Measurements from ENCODE around the gene PARN.

Gene PARN

DNA sequence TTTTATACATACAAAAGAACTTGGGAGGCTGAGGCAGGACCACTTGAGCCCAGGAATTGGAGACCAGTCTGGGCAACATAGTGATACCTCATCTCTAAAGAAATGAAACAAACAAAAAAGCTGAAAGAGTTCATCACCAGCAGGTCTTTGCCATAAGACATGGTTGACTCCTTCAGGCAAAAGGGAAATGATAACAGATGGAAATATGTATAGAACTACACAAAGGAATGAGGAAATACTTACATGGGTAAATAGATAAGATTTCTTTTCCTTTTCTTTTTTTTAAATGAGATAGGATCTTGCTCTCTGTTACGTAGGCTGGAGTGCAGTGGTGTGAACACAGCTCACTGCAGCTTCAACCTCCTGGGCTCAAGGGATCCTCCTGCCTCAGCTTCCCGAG lies 165.3 kb downstream of the PARN start:
- Histone ChIP-seq H3K4me1 (ENCODE audit: control insufficient read depth, insufficient read depth, low read length) (no peaks in the 10 kb centered on the region), H3K36me3 (ENCODE audit: control insufficient read depth, insufficient read depth, low read length) (no peaks in the 10 kb centered on the region), H3K4me3 (ENCODE audit: low read length) (no peak overlapping the region), H3K9me3 (ENCODE audit: control insufficient read depth, low read length) (no peaks in the 10 kb centered on the region), H3K27me3 (ENCODE audit: control insufficient read depth, insufficient read depth, low read length) (no peaks in the 10 kb centered on the region), H3K9ac (ENCODE audit: low read length) (no peak overlapping the region)

DNA sequence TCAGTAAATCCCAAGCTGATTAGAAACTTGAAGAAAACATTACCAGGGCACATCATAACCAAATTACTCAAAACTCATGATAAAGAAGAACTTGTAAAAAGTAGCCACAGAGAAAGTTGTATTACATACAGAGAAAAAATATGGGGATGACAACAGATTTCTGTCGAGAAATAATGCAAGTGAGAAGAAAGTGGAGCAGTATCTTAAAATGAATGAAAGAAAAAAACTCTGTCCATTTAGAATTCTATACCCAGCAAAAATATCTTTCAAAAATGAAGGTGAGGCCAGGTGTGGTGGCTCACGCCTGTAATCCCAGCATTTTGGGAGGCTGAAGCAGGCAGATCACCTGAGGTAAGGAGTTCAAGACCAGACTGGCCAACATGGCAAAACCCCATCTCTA lies 165.9 kb downstream of the PARN start:
- Histone ChIP-seq H3K9me3 (ENCODE audit: control insufficient read depth, low read length) (no peaks in the 10 kb centered on the region), H3K4me3 (ENCODE audit: low read length) (no peak overlapping the region), H3K27me3 (ENCODE audit: control insufficient read depth, insufficient read depth, low read length) (no peaks in the 10 kb centered on the region), H3K4me1 (ENCODE audit: control insufficient read depth, insufficient read depth, low read length) (no peaks in the 10 kb centered on the region), H3K36me3 (ENCODE audit: control insufficient read depth, insufficient read depth, low read length) (no peaks in the 10 kb centered on the region), H3K9ac (ENCODE audit: low read length) (no peak overlapping the region)

DNA sequence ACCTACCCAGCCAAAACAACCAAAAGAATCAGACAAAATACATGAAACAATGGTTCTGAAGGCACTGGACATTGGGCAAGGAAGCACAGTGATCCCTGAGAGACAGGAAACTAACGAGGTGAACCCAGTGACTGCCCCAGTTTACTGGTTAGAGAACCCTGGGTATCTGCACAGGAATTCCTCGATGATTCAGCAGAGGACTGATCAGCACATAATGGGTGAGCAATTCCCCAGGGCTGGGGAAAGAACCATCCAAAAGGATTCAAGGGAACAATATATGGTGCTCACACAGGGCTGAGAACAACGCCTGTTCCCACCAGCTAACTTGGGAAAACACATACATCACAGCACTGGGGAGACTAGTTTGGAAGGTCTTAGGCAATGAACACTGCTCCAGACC lies 167.2 kb downstream of the PARN start:
- H3K9ac ChIP-seq (ENCODE audit: low read length): no peak overlapping the region
- H3K4me1 ChIP-seq (ENCODE audit: control insufficient read depth, insufficient read depth, low read length): no peaks in the 10 kb centered on the region
- H3K9me3 ChIP-seq (ENCODE audit: control insufficient read depth, low read length): no peaks in the 10 kb centered on the region
- H3K4me3 ChIP-seq (ENCODE audit: low read length): no peak overlapping the region
- H3K36me3 ChIP-seq (ENCODE audit: control insufficient read depth, insufficient read depth, low read length): no peaks in the 10 kb centered on the region
- H3K27me3 ChIP-seq (ENCODE audit: control insufficient read depth, insufficient read depth, low read length): no peaks in the 10 kb centered on the region

DNA sequence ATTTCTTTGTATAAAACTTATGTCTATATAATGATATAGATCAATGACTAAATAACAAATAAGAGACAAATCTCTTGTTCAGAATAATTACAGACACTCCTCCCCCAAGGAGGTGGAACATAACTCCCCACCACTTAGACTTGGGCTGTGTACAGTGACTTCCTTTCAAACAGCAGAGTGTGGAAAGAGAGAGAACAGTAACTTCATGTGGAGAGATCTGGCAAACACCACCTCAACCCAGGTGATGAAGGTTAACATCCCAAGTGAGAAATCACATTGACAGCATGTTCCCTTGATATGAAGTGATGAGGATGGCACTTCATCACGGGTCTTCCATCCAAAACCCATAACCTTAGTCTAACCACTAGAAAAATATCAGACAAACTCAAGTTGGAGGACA lies 169.3 kb downstream of the PARN start:
- H3K4me3 ChIP-seq (ENCODE audit: low read length): no peak overlapping the region
- H3K9me3 ChIP-seq (ENCODE audit: control insufficient read depth, low read length): no peaks in the 10 kb centered on the region
- H3K4me1 ChIP-seq (ENCODE audit: control insufficient read depth, insufficient read depth, low read length): no peaks in the 10 kb centered on the region
- H3K27me3 ChIP-seq (ENCODE audit: control insufficient read depth, insufficient read depth, low read length): no peaks in the 10 kb centered on the region
- no peak overlapping the region for H3K9ac ChIP-seq (ENCODE audit: low read length)
- H3K36me3 ChIP-seq (ENCODE audit: control insufficient read depth, insufficient read depth, low read length): no peaks in the 10 kb centered on the region

DNA sequence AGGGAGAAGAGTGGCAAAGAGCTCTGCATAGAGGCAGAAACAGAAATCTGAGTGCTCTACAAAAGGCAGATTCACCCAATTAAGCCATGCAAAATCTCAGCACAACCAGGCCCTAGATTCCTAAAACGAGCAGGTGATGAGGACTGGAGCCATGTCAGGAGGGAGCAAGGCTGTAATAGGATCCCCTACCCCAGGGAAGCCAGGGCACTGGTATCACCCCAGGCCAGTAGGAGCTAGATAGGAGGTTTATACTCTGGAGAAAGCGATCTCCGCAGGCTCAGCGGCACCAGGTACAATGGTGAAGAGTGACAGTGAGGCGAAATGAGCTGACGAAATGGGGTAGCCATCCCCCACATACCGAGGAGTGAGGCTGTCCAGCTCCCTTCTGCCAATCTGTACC lies 171.5 kb downstream of the PARN start:
- no peaks in the 10 kb centered on the region for H3K27me3 ChIP-seq (ENCODE audit: control insufficient read depth, insufficient read depth, low read length)
- H3K36me3 ChIP-seq (ENCODE audit: control insufficient read depth, insufficient read depth, low read length): no peaks in the 10 kb centered on the region
- no peaks in the 10 kb centered on the region for H3K9me3 ChIP-seq (ENCODE audit: control insufficient read depth, low read length)
- no peaks in the 10 kb centered on the region for H3K4me1 ChIP-seq (ENCODE audit: control insufficient read depth, insufficient read depth, low read length)
- no peak overlapping the region for H3K4me3 ChIP-seq (ENCODE audit: low read length)
- H3K9ac ChIP-seq (ENCODE audit: low read length): no peak overlapping the region

DNA sequence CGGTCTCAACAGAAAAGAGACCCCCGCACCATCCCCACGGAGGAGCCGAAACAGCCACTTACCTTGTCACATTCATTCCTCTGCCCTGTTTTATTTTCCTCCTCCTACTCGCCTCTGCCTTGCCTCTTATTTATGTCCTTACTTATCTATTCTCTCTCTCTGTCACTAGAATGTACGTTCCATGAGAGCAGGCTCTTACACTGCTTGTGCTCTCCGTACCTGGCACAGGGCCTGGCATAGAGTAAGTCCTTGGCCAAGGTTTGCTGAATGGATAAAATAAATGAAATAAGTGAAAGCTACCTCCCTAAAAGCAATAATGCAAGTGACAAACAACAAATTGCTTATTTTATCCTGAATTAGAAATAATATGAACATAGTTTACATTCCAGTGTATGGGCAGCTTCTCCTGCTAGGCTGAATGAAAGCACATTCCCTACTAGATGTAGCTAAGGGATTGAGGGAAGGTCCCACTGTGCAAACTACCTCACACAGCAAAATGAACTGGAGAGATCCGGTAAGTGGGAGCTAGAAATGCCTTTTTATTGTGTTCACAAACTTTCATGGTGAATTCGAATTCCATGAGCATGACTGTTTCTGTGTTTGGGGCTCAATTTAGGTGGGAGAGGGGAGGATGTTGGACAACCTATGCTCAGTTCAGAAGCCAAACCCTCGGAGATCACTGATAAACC lies 173.1 kb downstream of the PARN start:
- Histone ChIP-seq H3K9me3 (ENCODE audit: control insufficient read depth, low read length) (no peaks in the 10 kb centered on the region), H3K36me3 (ENCODE audit: control insufficient read depth, insufficient read depth, low read length) (no peaks in the 10 kb centered on the region), H3K4me3 (ENCODE audit: low read length) (no peak overlapping the region), H3K4me1 (ENCODE audit: control insufficient read depth, insufficient read depth, low read length) (no peaks in the 10 kb centered on the region), H3K27me3 (ENCODE audit: control insufficient read depth, insufficient read depth, low read length) (no peaks in the 10 kb centered on the region), H3K9ac (ENCODE audit: low read length) (no peak overlapping the region)

DNA sequence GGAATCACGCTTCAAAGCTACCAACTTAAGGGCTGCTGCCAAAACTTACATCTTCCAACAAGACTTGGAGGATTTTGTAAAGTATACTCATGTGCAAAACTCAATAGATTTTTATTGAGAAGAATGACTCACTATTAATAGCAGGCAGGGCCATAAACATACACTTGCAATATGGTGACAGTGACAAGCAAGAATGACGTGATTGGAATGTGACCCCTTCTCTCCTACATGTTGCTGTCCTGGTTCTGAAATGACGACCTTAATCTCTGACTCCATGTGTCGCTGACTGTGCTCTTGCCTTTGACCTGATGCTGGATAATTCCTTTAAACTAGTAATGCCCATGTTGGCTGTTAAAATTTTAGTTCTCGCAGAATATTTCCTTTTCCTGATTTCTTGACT lies 174.5 kb downstream of the PARN start:
- no peak overlapping the region for H3K4me3 ChIP-seq (ENCODE audit: low read length)
- H3K36me3 ChIP-seq (ENCODE audit: control insufficient read depth, insufficient read depth, low read length): no peaks in the 10 kb centered on the region
- no peaks in the 10 kb centered on the region for H3K4me1 ChIP-seq (ENCODE audit: control insufficient read depth, insufficient read depth, low read length)
- H3K27me3 ChIP-seq (ENCODE audit: control insufficient read depth, insufficient read depth, low read length): no peaks in the 10 kb centered on the region
- no peak overlapping the region for H3K9ac ChIP-seq (ENCODE audit: low read length)
- H3K9me3 ChIP-seq (ENCODE audit: control insufficient read depth, low read length): no peaks in the 10 kb centered on the region

DNA sequence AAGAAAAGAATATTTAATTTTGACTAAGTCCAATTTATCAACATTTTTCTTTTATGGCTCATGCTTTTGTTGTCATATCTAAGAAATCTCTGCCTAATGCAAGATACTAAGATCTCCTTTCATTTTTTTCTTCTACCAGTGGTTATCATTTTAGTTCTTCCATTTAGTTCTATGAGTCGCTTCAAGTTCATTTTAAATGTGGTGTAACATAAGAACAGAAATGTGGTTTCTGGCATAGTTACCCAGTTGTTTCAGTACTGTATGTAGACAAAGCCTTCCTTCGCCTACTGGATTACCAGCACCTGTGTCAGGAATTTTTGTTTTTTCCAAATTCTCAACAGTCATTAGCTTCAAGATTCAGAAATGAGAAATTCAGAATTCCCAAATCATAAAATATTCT lies 175.7 kb downstream of the PARN start:
- Histone ChIP-seq H3K9me3 (ENCODE audit: control insufficient read depth, low read length) (no peaks in the 10 kb centered on the region), H3K9ac (ENCODE audit: low read length) (no peak overlapping the region), H3K36me3 (ENCODE audit: control insufficient read depth, insufficient read depth, low read length) (no peaks in the 10 kb centered on the region), H3K27me3 (ENCODE audit: control insufficient read depth, insufficient read depth, low read length) (no peaks in the 10 kb centered on the region), H3K4me1 (ENCODE audit: control insufficient read depth, insufficient read depth, low read length) (no peaks in the 10 kb centered on the region), H3K4me3 (ENCODE audit: low read length) (no peak overlapping the region)

DNA sequence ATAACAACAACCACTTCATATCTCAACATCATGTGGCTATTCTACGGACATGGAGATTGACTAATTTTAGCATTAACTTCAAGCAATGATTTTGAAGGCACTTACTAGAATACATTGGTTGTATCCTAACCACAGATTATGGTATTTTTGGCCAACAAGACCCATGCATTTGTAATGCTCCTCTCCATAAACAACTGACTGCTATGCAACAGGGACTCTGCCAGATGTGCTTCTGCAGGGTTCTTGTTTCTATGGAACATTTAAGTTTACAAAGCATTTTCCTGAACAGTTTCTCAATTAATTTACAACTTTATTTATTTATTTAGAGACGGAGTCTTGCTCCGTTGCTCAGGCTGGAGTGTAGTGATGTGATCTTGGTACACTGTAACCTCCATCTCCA lies 178.0 kb downstream of the PARN start:
- no peaks in the 10 kb centered on the region for H3K27me3 ChIP-seq (ENCODE audit: control insufficient read depth, insufficient read depth, low read length)
- no peaks in the 10 kb centered on the region for H3K9me3 ChIP-seq (ENCODE audit: control insufficient read depth, low read length)
- no peak overlapping the region for H3K9ac ChIP-seq (ENCODE audit: low read length)
- no peak overlapping the region for H3K4me3 ChIP-seq (ENCODE audit: low read length)
- no peaks in the 10 kb centered on the region for H3K36me3 ChIP-seq (ENCODE audit: control insufficient read depth, insufficient read depth, low read length)
- H3K4me1 ChIP-seq (ENCODE audit: control insufficient read depth, insufficient read depth, low read length): no peaks in the 10 kb centered on the region

DNA sequence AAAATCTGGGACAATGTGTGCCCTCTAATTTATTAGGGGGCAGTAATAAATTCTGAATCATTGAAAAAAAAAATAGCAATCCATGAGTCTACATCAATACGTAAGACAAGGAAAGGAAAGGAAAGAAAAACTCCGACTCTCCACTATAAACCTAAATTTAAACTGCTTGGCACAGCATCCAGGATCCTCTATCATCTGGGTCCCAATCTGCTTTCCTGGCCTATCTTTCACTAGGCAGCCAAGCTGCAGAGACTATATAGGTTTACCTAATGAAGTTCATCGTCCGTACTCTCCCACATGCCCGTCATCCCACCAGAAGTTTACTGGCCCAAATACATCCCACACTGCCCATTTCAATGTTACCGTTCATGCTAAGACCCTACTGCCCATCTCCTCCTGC lies 179.2 kb downstream of the PARN start:
- Histone ChIP-seq H3K27me3 (ENCODE audit: control insufficient read depth, insufficient read depth, low read length) (no peaks in the 10 kb centered on the region), H3K4me3 (ENCODE audit: low read length) (no peak overlapping the region), H3K9me3 (ENCODE audit: control insufficient read depth, low read length) (no peaks in the 10 kb centered on the region), H3K4me1 (ENCODE audit: control insufficient read depth, insufficient read depth, low read length) (no peaks in the 10 kb centered on the region), H3K9ac (ENCODE audit: low read length) (no peak overlapping the region), H3K36me3 (ENCODE audit: control insufficient read depth, insufficient read depth, low read length) (no peaks in the 10 kb centered on the region)

DNA sequence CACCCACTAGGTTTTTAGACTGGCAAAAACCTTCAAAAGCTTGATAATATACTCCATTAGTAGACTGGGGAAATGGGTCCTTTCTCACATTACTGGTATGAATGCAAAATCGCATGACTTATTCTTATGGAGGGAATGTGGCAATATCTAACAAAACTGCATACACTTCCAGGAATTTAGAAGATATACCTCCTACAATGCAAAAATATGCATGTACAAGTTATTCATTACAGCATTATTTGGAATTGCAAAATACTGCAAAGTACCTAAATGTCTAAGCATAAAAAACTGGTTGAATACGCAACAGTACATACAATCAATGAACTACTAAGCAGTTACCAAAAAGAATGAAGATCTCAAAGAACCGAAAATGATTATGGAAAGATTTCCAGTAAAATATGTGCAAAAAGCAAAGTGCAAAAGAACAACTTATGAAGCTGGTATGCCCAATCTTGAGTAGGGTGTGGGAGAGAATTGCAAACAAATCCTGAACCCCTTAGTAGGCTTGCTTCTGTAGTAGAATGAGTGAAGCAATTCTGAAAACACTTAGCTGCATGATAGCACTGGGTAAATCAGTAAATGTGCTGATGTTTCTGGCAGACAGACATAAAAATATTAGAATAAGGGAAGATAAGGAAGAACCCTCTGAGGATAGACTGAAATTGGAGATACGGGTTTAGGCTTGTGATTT lies 180.1 kb downstream of the PARN start:
- Histone ChIP-seq H3K4me1 (ENCODE audit: control insufficient read depth, insufficient read depth, low read length) (no peaks in the 10 kb centered on the region), H3K27me3 (ENCODE audit: control insufficient read depth, insufficient read depth, low read length) (no peaks in the 10 kb centered on the region), H3K36me3 (ENCODE audit: control insufficient read depth, insufficient read depth, low read length) (no peaks in the 10 kb centered on the region)

DNA sequence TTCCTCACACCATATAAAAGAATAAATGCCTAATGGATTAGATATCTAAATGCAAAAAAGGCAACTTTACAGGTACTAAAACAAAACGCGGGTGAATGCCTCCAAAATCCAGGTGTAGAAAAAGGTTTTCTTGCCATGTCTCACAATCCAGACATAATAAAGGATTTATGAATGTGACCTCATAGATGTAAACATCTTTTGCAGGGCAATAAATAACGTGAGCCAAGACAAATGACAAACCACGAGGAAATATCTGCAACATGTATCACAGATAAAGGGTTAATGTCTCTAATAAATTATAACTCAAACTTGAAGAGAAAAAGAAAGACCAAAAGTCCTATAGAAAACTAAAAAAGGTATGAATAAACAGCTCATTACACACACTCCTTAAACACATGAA lies 180.7 kb downstream of the PARN start:
- H3K4me1 ChIP-seq (ENCODE audit: control insufficient read depth, insufficient read depth, low read length): no peaks in the 10 kb centered on the region
- H3K9me3 ChIP-seq (ENCODE audit: control insufficient read depth, low read length): no peaks in the 10 kb centered on the region
- no peak overlapping the region for H3K4me3 ChIP-seq (ENCODE audit: low read length)
- H3K27me3 ChIP-seq (ENCODE audit: control insufficient read depth, insufficient read depth, low read length): no peaks in the 10 kb centered on the region
- no peaks in the 10 kb centered on the region for H3K36me3 ChIP-seq (ENCODE audit: control insufficient read depth, insufficient read depth, low read length)
- H3K9ac ChIP-seq (ENCODE audit: low read length): no peak overlapping the region

More for the DNA sequence above, 180.1 kb downstream of the PARN start:
- Histone ChIP-seq H3K9ac (ENCODE audit: low read length) (no peak overlapping the region), H3K9me3 (ENCODE audit: control insufficient read depth, low read length) (no peaks in the 10 kb centered on the region), H3K4me3 (ENCODE audit: low read length) (no peak overlapping the region)

All from mucosa of stomach (tissue), 1 donor.